Measurements from ENCODE around the gene BEST2.

BEST2 gene

DNA sequence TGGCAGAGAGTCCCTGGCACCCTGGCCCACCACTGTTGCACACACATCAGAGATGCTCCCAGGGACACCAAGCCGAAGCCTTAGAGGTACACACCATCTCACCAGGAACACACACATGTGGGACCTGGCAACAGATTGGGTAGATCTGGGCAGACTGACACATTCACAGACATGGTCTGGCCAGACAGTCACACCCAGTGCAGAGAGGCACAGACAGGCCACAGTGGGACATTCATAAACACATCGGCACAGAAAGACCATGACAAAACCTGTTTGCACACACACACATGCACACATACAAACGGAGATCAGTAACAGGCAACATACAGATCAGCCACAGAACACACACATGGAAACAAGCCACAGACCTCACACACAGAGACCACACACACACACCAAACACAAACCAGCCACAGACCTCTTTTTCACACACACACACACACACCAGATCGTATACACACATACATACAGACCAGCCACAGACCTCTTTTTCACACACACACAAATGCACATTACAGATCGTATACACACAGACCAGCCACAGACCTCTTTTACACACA lies 33.4 kb downstream of the BEST2 start:
- no peaks in the 10 kb centered on the region for H3K79me2 ChIP-seq (ENCODE audit: insufficient read depth, low read depth)
- H3K4me2 ChIP-seq: no peak overlapping the region
- H3K27me3 ChIP-seq (ENCODE audit: insufficient read depth, low read depth): no peaks in the 10 kb centered on the region
- H3K36me3 ChIP-seq (ENCODE audit: insufficient read depth): no peaks in the 10 kb centered on the region
- H3K4me3 ChIP-seq (IDR thresholded peaks at IDR 0.05; ENCODE audit: insufficient read depth, low read depth, low read length): no peak overlapping the region
- TF ChIP-seq, protein P1, sequence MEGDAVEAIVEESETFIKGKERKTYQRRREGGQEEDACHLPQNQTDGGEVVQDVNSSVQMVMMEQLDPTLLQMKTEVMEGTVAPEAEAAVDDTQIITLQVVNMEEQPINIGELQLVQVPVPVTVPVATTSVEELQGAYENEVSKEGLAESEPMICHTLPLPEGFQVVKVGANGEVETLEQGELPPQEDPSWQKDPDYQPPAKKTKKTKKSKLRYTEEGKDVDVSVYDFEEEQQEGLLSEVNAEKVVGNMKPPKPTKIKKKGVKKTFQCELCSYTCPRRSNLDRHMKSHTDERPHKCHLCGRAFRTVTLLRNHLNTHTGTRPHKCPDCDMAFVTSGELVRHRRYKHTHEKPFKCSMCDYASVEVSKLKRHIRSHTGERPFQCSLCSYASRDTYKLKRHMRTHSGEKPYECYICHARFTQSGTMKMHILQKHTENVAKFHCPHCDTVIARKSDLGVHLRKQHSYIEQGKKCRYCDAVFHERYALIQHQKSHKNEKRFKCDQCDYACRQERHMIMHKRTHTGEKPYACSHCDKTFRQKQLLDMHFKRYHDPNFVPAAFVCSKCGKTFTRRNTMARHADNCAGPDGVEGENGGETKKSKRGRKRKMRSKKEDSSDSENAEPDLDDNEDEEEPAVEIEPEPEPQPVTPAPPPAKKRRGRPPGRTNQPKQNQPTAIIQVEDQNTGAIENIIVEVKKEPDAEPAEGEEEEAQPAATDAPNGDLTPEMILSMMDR (conservative IDR thresholded peaks at IDR 0.05; ENCODE audit: low read depth, low read length): no peak
- no peaks in the 10 kb centered on the region for H4K20me1 ChIP-seq (ENCODE audit: insufficient read depth)
- H3K4me1 ChIP-seq (ENCODE audit: low read depth, poor library complexity, severe bottlenecking): peaks cover 52% of the 10 kb centered on the region
- no peak overlapping the region for H2AFZ ChIP-seq (ENCODE audit: low read depth)
- no peak overlapping the region for H3K9ac ChIP-seq
- 0 out of 2 replicates have a peak overlapping the region, but pooled peaks have one; percentile 28 for H3K27ac ChIP-seq

DNA sequence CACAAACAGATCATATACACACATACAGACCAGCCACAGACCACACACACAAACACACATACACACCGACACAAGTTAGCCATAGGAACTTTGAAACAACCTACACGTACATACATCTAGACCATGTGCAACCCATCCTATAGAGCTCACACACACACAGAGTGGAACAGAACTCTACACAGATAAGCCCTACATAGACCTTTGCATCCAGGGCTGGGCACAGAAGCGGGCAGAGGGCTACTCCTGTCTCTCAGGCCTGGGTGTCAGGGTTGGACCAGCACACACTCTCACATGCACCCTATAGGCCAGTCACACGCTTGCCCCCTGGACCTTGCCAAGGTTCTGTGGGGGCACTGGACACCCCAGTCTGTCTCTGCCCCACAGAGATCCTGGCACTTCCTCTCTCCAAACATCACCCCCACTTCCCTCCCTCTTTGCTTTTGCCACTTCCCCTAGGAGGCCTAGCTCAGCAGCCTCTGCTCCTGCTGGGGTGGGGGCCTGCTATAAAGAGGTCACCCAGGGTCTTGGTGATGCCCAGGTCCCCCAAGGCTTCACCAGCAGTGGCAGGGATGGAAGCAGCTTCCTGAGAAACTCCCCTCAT lies 33.9 kb downstream of the BEST2 start:
- no peak overlapping the region for H2AFZ ChIP-seq (ENCODE audit: low read depth)
- H3K4me2 ChIP-seq: no peak overlapping the region
- H3K27ac ChIP-seq: peak overlapping the region; percentile 28; the same call in 1 of the 2 replicates
- no peaks in the 10 kb centered on the region for H3K36me3 ChIP-seq (ENCODE audit: insufficient read depth)
- no peaks in the 10 kb centered on the region for H4K20me1 ChIP-seq (ENCODE audit: insufficient read depth)
- H3K79me2 ChIP-seq (ENCODE audit: insufficient read depth, low read depth): no peaks in the 10 kb centered on the region
- peaks cover 56% of the 10 kb centered on the region for H3K4me1 ChIP-seq (ENCODE audit: low read depth, poor library complexity, severe bottlenecking)
- no peak overlapping the region for H3K4me3 ChIP-seq (IDR thresholded peaks at IDR 0.05; ENCODE audit: insufficient read depth, low read depth, low read length)
- TF ChIP-seq, protein P1 (conservative IDR thresholded peaks at IDR 0.05; ENCODE audit: low read depth, low read length): no peak
- H3K9ac ChIP-seq: no peak overlapping the region
- H3K27me3 ChIP-seq (ENCODE audit: insufficient read depth, low read depth): no peaks in the 10 kb centered on the region

- H3K9ac ChIP-seq: no peak overlapping the region
- H3K4me2 ChIP-seq: no peak overlapping the region
- H3K4me1 ChIP-seq (ENCODE audit: low read depth, poor library complexity, severe bottlenecking): peaks cover 60% of the 10 kb centered on the region
Measured at GRCh38 chr19:12786141-12786870, 34.7 kb downstream of the BEST2 start.

DNA sequence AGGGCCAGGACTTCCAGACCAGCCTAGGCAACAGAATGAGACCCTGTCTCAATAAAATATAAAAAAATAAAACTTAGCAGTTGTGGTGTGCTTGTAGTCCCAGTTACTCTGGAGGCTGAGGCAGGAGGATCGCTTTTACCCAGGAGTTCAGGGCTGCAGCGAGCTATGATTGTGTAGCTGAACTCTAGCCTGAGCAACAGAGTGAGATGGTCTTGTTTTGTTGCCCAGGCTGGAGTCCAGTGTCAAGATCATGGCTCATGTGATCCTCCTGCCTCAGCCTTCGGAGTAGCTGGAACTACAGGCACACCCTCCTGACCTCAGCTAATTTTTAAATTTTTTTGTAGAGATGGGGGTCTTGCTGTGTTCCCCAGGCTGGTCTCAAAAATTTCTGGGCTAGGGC lies 35.4 kb downstream of the BEST2 start:
- TF ChIP-seq, protein P1 (conservative IDR thresholded peaks at IDR 0.05; ENCODE audit: low read depth, low read length): no peak
- Histone ChIP-seq H3K79me2 (ENCODE audit: insufficient read depth, low read depth) (peaks cover 6% of the 10 kb centered on the region; the same call in 1 of the 2 replicates), H3K4me1 (ENCODE audit: low read depth, poor library complexity, severe bottlenecking) (peaks cover 55% of the 10 kb centered on the region), H4K20me1 (ENCODE audit: insufficient read depth) (no peaks in the 10 kb centered on the region), H3K9ac (no peak overlapping the region), H3K4me3 (IDR thresholded peaks at IDR 0.05; ENCODE audit: insufficient read depth, low read depth, low read length) (no peak overlapping the region), H3K36me3 (ENCODE audit: insufficient read depth) (no peaks in the 10 kb centered on the region), H3K27me3 (ENCODE audit: insufficient read depth, low read depth) (no peaks in the 10 kb centered on the region), H3K4me2 (no peak overlapping the region), H2AFZ (ENCODE audit: low read depth) (no peak overlapping the region), H3K27ac (no peak overlapping the region)

More at GRCh38 chr19:12786141-12786870, 34.7 kb downstream of the BEST2 start:
- Histone ChIP-seq H3K27ac (no peak overlapping the region; the same call in 1 of the 2 replicates), H3K36me3 (ENCODE audit: insufficient read depth) (no peaks in the 10 kb centered on the region), H2AFZ (ENCODE audit: low read depth) (no peak overlapping the region), H3K79me2 (ENCODE audit: insufficient read depth, low read depth) (no peaks in the 10 kb centered on the region), H3K27me3 (ENCODE audit: insufficient read depth, low read depth) (no peaks in the 10 kb centered on the region), H3K4me3 (IDR thresholded peaks at IDR 0.05; ENCODE audit: insufficient read depth, low read depth, low read length) (no peak overlapping the region), H4K20me1 (ENCODE audit: insufficient read depth) (no peaks in the 10 kb centered on the region)
- TF ChIP-seq, protein P1 (conservative IDR thresholded peaks at IDR 0.05; ENCODE audit: low read depth, low read length): no peak
